ENCODE results near the gene MXRA7.

GRCh38 chr17:76714822-76715495, 4.2 kb upstream of the MXRA7 start:
- TF ChIP-seq CTCF (IDR thresholded peaks at IDR 0.05; ENCODE audit: insufficient read depth, low read length, poor library complexity, severe bottlenecking) (peak; percentile 96), EZH2phosphoT487 (conservative IDR thresholded peaks at IDR 0.05; ENCODE audit: low read length) (no peak)
